Lower leg skin (tissue), 4 donors: ENCODE measurements around the gene PDZD11. TPM values are rescaled to one million over a fixed set of nuclear protein-coding genes. Genes with fewer than 3 reads are reported as not detected.

ENCODE experiments used
- DNase-seq, 2 donors: peaks; one replicate each; pipeline ENCODE4 v3.0.0-alpha.2; 2019; ENCODE audit warnings: low spot score in 2 of 2
- H3K4me3 ChIP-seq: fragments of 200-600 bp; sonication (generic); 2 replicates; pipeline ENCODE4 v1.5.1; 2017; ENCODE audit warnings: mild to moderate bottlenecking, low read depth; ENCODE audit not compliant: poor library complexity, severe bottlenecking
- POLR2A ChIP-seq, 2 donors: fragments of 450-650 bp; IDR thresholded peaks; one replicate each; pipeline ENCODE4 v1.6.1; 2016 to 2017; ENCODE audit warnings: antibody characterized with exemption in 2 of 2, mild to moderate bottlenecking in 1 of 2, moderate library complexity in 1 of 2
- WGBS, 2 donors: methylation state at CpG; one replicate each; pipeline ENCODE4 v1.1.5; 2018; 5-methylcytosine and 5-hydroxymethylcytosine counted together
- intact Hi-C: fragments of 100-400 bp; cut with DNase I; formaldehyde crosslinking; loops from one replicate; pipeline ENCODE4 v1.15.0; 2023; ENCODE audit warnings: low total_unique reads
- total RNA-seq, 4 donors: library from RNA; depleted of rRNA; stranded (reverse); fragments of >200 nt; gene quantifications; one replicate each; pipeline ENCODE4 v1.1.0, GENCODE V29; 2016
- TF ChIP-seq, protein P1 (sequence below), 3 donors: fragments of 450-650 bp; IDR thresholded peaks; one replicate each; pipeline ENCODE4 v1.5.1; 2016; ENCODE audit warnings: antibody characterized with exemption in 3 of 3, mild to moderate bottlenecking in 3 of 3, moderate library complexity in 2 of 3

The PDZD11 gene
- total RNA-seq, 4 donors from 2014 or later, result 19.9 to 35.3 (median 33.2) TPM

DNA sequence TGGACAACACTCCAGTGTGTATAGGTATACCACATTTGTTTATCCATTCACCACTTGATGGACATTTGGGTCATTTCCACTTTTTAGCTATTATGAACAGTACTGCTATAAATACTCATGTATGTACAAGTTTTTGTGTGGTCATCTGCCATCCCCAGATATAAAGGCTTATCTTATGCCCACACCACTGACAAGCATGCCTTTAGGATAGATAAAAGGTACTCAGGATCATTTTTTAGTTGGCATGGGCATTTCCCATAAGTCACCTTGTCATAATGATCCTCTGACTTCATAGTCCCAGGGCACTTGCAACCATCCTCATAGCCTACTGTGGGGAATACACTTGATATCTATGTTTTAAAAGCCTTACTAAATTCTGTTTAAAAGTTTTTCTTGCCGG, 49.0 kb downstream of the PDZD11 start:
- 88 to 100% methylated on average over 1 of the region's 1 CpG for WGBS, 2 donors
- intact Hi-C loops, result no loop called here
- no peak overlapping the region for H3K4me3 ChIP-seq
- no peak for DNase-seq
- TF ChIP-seq, protein P1, sequence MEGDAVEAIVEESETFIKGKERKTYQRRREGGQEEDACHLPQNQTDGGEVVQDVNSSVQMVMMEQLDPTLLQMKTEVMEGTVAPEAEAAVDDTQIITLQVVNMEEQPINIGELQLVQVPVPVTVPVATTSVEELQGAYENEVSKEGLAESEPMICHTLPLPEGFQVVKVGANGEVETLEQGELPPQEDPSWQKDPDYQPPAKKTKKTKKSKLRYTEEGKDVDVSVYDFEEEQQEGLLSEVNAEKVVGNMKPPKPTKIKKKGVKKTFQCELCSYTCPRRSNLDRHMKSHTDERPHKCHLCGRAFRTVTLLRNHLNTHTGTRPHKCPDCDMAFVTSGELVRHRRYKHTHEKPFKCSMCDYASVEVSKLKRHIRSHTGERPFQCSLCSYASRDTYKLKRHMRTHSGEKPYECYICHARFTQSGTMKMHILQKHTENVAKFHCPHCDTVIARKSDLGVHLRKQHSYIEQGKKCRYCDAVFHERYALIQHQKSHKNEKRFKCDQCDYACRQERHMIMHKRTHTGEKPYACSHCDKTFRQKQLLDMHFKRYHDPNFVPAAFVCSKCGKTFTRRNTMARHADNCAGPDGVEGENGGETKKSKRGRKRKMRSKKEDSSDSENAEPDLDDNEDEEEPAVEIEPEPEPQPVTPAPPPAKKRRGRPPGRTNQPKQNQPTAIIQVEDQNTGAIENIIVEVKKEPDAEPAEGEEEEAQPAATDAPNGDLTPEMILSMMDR (IDR thresholded peaks at IDR 0.05), result no peak
- TF ChIP-seq POLR2A (IDR thresholded peaks at IDR 0.05), result no peak

Other genes starting within 250 kb of the PDZD11 start
- 10 to 100 TPM in 2 of 4 donors, 1 to 10 TPM in 1, under 1 TPM in 1; 0.88 to 10.8 (median 6.3) TPM for gene AWAT2, start 240.0 kb downstream of the PDZD11 start, total RNA-seq
- not detected for gene OTUD6A, start 227.5 kb downstream of the PDZD11 start, total RNA-seq
- 10 to 100 TPM; 74.1 to 97.1 (median 87.1) TPM for gene IGBP1, start 156.5 kb downstream of the PDZD11 start, total RNA-seq
- 10 to 100 TPM in 2 of 4 donors, 1 to 10 TPM in 1, under 1 TPM in 1; 0.42 to 24.9 (median 12.3) TPM for gene DGAT2L6, start 112.4 kb downstream of the PDZD11 start, total RNA-seq
- gene AWAT1, start 55.3 kb downstream of the PDZD11 start, total RNA-seq, result 1 to 10 TPM in 2 of 4 donors, under 1 TPM in 2; 0.46 to 6.2 (median 1.7) TPM
- gene P2RY4, start 29.7 kb downstream of the PDZD11 start, total RNA-seq, result 1 to 10 TPM in 3 of 4 donors, under 1 TPM in 1; 0.30 to 7.4 (median 3.9) TPM
- under 1 TPM in 1 of 4 donors, not detected in 3; 0.25 TPM for gene ARR3, start 21.6 kb downstream of the PDZD11 start, total RNA-seq
- gene RAB41, start 7.8 kb downstream of the PDZD11 start, total RNA-seq, result not detected
- gene KIF4A, start 177 bp upstream of the PDZD11 start, total RNA-seq, result 1 to 10 TPM in 2 of 4 donors, under 1 TPM in 2; 0.39 to 1.8 (median 0.99) TPM
- 10 to 100 TPM; 12.8 to 32.9 (median 22.8) TPM for gene GDPD2, start 133.4 kb upstream of the PDZD11 start, total RNA-seq
- 10 to 100 TPM; 26.1 to 40.2 (median 35.9) TPM for gene DLG3, start 154.9 kb upstream of the PDZD11 start, total RNA-seq